Erythroblast (primary cell): ENCODE data around the gene SPTLC3.

Experiments
- GATA1 ChIP-seq: IDR thresholded peaks from 2 replicates; pipeline ENCODE4 v1.6.1; 2011; ENCODE audit warnings: low read depth, mild to moderate bottlenecking, control low read depth, low read length, moderate library complexity
- POLR2A ChIP-seq: IDR thresholded peaks from 2 replicates; pipeline ENCODE4 v1.6.1; 2011; ENCODE audit warnings: mild to moderate bottlenecking, low read length

- TF ChIP-seq POLR2A, result no peak
- no peak for TF ChIP-seq GATA1
Observed at GRCh38 chr20:13028001-13028400, 19.2 kb downstream of the SPTLC3 start.
